Naive thymus-derived CD4-positive, alpha-beta T cell (primary cell): Measurements from ENCODE around the gene CERS6. TPM values are rescaled to one million over a fixed set of nuclear protein-coding genes. Genes with fewer than 3 reads are reported as not detected.
A peak's percentile ranks its signal among the peaks of the same experiment; 100 is the strongest.

Experiments used
- ATAC-seq: fragments of 150-1000 bp; cut with Tn5 transposase; 2 replicates; pipeline ENCODE4 v1.10.0; 2021; ENCODE audit warnings: mild to moderate bottlenecking, moderate library complexity
- CTCF ChIA-PET: fragments of 350-600 bp; sonication (Branson Sonifier 250); formaldehyde crosslinking; loops from one replicate; lab custom pipeline; 2021; ENCODE audit warnings: antibody characterized with exemption; lab: Charles Lee
- POLR2A ChIA-PET: fragments of 350-600 bp; sonication (Branson Sonifier 250); formaldehyde crosslinking; loops from one replicate; lab custom pipeline; 2021; ENCODE audit warnings: antibody characterized with exemption, inconsistent platforms; lab: Charles Lee
- DNase-seq, 9 donors: peaks; one replicate each; pipeline versions ENCODE4 v3.0.0 to v3.0.0-alpha.2; 2020 to 2022; ENCODE audit warnings: mixed read lengths in 1 of 9
- H3K27ac ChIP-seq: one replicate; pipeline ENCODE4 v1.7.0; 2013; ENCODE audit warnings: mild to moderate bottlenecking, low read depth, low read length, moderate library complexity
- H3K27me3 ChIP-seq, 2 donors: one replicate each; pipeline ENCODE4 v1.7.0; 2013; ENCODE audit warnings: low read length in 2 of 2, mild to moderate bottlenecking in 2 of 2, moderate library complexity in 2 of 2; ENCODE audit not compliant: control insufficient read depth in 2 of 2, insufficient read depth in 2 of 2
- H3K36me3 ChIP-seq, 3 experiments: 1 replicate in 2 of 3; 2 replicates in 1 of 3; pipeline ENCODE4 v1.7.0; 2013; ENCODE audit warnings: low read length in 3 of 3, mild to moderate bottlenecking in 3 of 3, moderate library complexity in 1 of 3; ENCODE audit not compliant: insufficient read depth in 3 of 3, control insufficient read depth in 2 of 3
- H3K4me1 ChIP-seq, 2 donors: one replicate each; pipeline ENCODE4 v1.7.0; 2013; ENCODE audit warnings: low read length in 2 of 2, mild to moderate bottlenecking in 2 of 2, moderate library complexity in 1 of 2; ENCODE audit not compliant: control insufficient read depth in 2 of 2, insufficient read depth in 2 of 2
- H3K4me3 ChIP-seq: 2 replicates; pipeline ENCODE4 v1.7.0; 2013; ENCODE audit warnings: mild to moderate bottlenecking, low read length
- H3K9me3 ChIP-seq, 3 experiments: 1 replicate in 2 of 3; 2 replicates in 1 of 3; pipeline ENCODE4 v1.7.0; 2013; ENCODE audit warnings: low read length in 3 of 3; ENCODE audit not compliant: control insufficient read depth in 2 of 3
- H3K27ac Mint-ChIP-seq, 9 donors: one replicate each; pipeline ENCODE4 v1.8.0; 2020 to 2022; ENCODE audit warnings: mixed read lengths in 9 of 9, mild to moderate bottlenecking in 8 of 9, moderate library complexity in 5 of 9, inconsistent platforms in 2 of 9
- H3K27me3 Mint-ChIP-seq, 5 donors: one replicate each; pipeline ENCODE4 v1.8.0; 2021 to 2022; ENCODE audit warnings: mixed read lengths in 5 of 5, mild to moderate bottlenecking in 1 of 5
- H3K36me3 Mint-ChIP-seq, 5 donors: one replicate each; pipeline ENCODE4 v1.8.0; 2020 to 2022; ENCODE audit warnings: mixed read lengths in 5 of 5, mild to moderate bottlenecking in 3 of 5, inconsistent platforms in 1 of 5
- H3K4me1 Mint-ChIP-seq, 7 donors: one replicate each; pipeline ENCODE4 v1.8.0; 2020 to 2022; ENCODE audit warnings: mixed read lengths in 7 of 7, mild to moderate bottlenecking in 3 of 7, inconsistent platforms in 1 of 7
- H3K4me3 Mint-ChIP-seq, 10 donors: one replicate each; pipeline ENCODE4 v1.8.0; 2020 to 2022; ENCODE audit warnings: mild to moderate bottlenecking in 10 of 10, mixed read lengths in 10 of 10, moderate library complexity in 6 of 10, inconsistent platforms in 2 of 10
- H3K9me3 Mint-ChIP-seq, 11 donors: one replicate each; pipeline ENCODE4 v1.8.0; 2020 to 2022; ENCODE audit warnings: mixed read lengths in 11 of 11, mild to moderate bottlenecking in 4 of 11, inconsistent platforms in 1 of 11, moderate library complexity in 1 of 11
- intact Hi-C, 2 donors: fragments of 100-400 bp; cut with micrococcal nuclease; formaldehyde crosslinking; loops; one replicate each; pipeline ENCODE4 v1.15.1; 2023
- polyA plus RNA-seq, 2 donors: library from polyadenylated mRNA; unstranded; fragments of 300-500 nt; fragmentation: Illumina TruSeq; gene quantifications; one replicate each; pipeline ENCODE4 v1.2.3, GENCODE V29; 2021
- total RNA-seq, 6 experiments: library from RNA in 5 of 6; stranded (reverse) in 5 of 6; gene quantifications; 1 replicate in 5 of 6; 2 replicates in 1 of 6; pipeline ENCODE4 v1.2.3 and lab custom pipeline; 2021 to 2026

The CERS6 gene
- total and polyA plus RNA-seq, 7 experiments from 2014 or later, result 9.1 to 28.4 (median 19.7) TPM

GRCh38 chr2:168607992-168608391 lies 151.9 kb downstream of the CERS6 start:
- DNase-seq (no peak), ATAC-seq (no peak)
- intact Hi-C loops, result no loop called here
- Histone ChIP-seq H3K27ac (no peak overlapping the region), H3K9me3 (peaks cover 0 to 24% (median 11%) of the 10 kb centered on the region in 3 experiments), H3K27me3 (no peaks in the 10 kb centered on the region), H3K4me1 (peaks cover 0 to 14% of the 10 kb centered on the region in 2 donors), H3K4me3 (no peak overlapping the region), H3K36me3 (peaks cover 0 to 3% (median 0%) of the 10 kb centered on the region in 3 experiments)
- H3K4me3 Mint-ChIP-seq, result no peak overlapping the region
- H3K27me3 Mint-ChIP-seq, result no peaks in the 10 kb centered on the region
- ChIA-PET POLR2A (no interaction called here), CTCF (no interaction called here)
- peaks cover 21 to 51% (median 48%) of the 10 kb centered on the region in 5 donors for H3K36me3 Mint-ChIP-seq
- H3K27ac Mint-ChIP-seq, result no peak overlapping the region
- H3K9me3 Mint-ChIP-seq, result peaks cover 9 to 42% (median 19%) of the 10 kb centered on the region in 11 donors
- H3K4me1 Mint-ChIP-seq, result peaks cover 13 to 63% (median 47%) of the 10 kb centered on the region in 7 donors

- peaks cover 0 to 3% (median 0%) of the 10 kb centered on the region in 3 experiments for H3K36me3 ChIP-seq
- Mint-ChIP-seq H3K9me3 (peaks cover 10 to 34% (median 17%) of the 10 kb centered on the region in 11 donors), H3K36me3 (peaks cover 19 to 52% (median 47%) of the 10 kb centered on the region in 5 donors), H3K4me1 (peaks cover 13 to 66% (median 52%) of the 10 kb centered on the region in 7 donors), H3K27me3 (no peaks in the 10 kb centered on the region), H3K27ac (peak overlapping the region in 1 of 9 donors; percentile 18), H3K4me3 (no peak overlapping the region)
- H3K4me3 ChIP-seq, result no peak overlapping the region
- intact Hi-C loops, result no loop called here
- peaks cover 0 to 24% (median 11%) of the 10 kb centered on the region in 3 experiments for H3K9me3 ChIP-seq
- no peak overlapping the region for H3K27ac ChIP-seq
- CTCF ChIA-PET, result no interaction called here
- H3K27me3 ChIP-seq, result no peaks in the 10 kb centered on the region
- DNase-seq, result no peak
- peaks cover 0 to 14% of the 10 kb centered on the region in 2 donors for H3K4me1 ChIP-seq
- POLR2A ChIA-PET, result no interaction called here
- no peak for ATAC-seq
Measured at GRCh38 chr2:168608796-168609195, 152.7 kb downstream of the CERS6 start.

GRCh38 chr2:168611091-168611490 lies 155.0 kb downstream of the CERS6 start:
- ChIA-PET POLR2A (no interaction called here), CTCF (no interaction called here)
- peaks cover 0 to 4% (median 0%) of the 10 kb centered on the region in 3 experiments for H3K9me3 ChIP-seq
- intact Hi-C loops, result no loop called here
- Mint-ChIP-seq H3K9me3 (peaks cover 0 to 17% (median 5%) of the 10 kb centered on the region in 11 donors), H3K4me3 (peak overlapping the region in 4 of 10 donors; percentile 4 to 68 (median 29)), H3K27me3 (no peaks in the 10 kb centered on the region), H3K36me3 (peaks cover 9 to 54% (median 37%) of the 10 kb centered on the region in 5 donors), H3K4me1 (peaks cover 15 to 71% (median 59%) of the 10 kb centered on the region in 7 donors), H3K27ac (peak overlapping the region in 3 of 9 donors; percentile 14 to 45 (median 27))
- H3K36me3 ChIP-seq, result no peaks in the 10 kb centered on the region
- no peak for ATAC-seq
- H3K27ac ChIP-seq, result no peak overlapping the region
- peaks cover 0 to 14% of the 10 kb centered on the region in 2 donors for H3K4me1 ChIP-seq
- H3K27me3 ChIP-seq, result no peaks in the 10 kb centered on the region
- DNase-seq, result no peak
- no peak overlapping the region for H3K4me3 ChIP-seq

GRCh38 chr2:168611896-168612650 lies 156.0 kb downstream of the CERS6 start:
- H3K36me3 ChIP-seq, result no peaks in the 10 kb centered on the region
- Mint-ChIP-seq H3K27ac (peak overlapping the region in 8 of 9 donors; percentile 0 to 74 (median 48)), H3K4me3 (peak overlapping the region in 9 of 10 donors; percentile 7 to 68 (median 46)), H3K36me3 (peaks cover 9 to 46% (median 30%) of the 10 kb centered on the region in 5 donors), H3K27me3 (no peaks in the 10 kb centered on the region), H3K9me3 (peaks cover 0 to 10% (median 2%) of the 10 kb centered on the region in 11 donors), H3K4me1 (peaks cover 17 to 72% (median 60%) of the 10 kb centered on the region in 7 donors)
- CTCF ChIA-PET, result no interaction called here
- H3K4me3 ChIP-seq, result no peak overlapping the region
- H3K27me3 ChIP-seq, result no peaks in the 10 kb centered on the region
- intact Hi-C loops, result no loop called here
- POLR2A ChIA-PET, result no interaction called here
- DNase-seq (peak in 5 of 9 donors; percentile 7 to 39 (median 22)), ATAC-seq (no peak)
- no peaks in the 10 kb centered on the region for H3K9me3 ChIP-seq
- peaks cover 0 to 14% of the 10 kb centered on the region in 2 donors for H3K4me1 ChIP-seq
- no peak overlapping the region for H3K27ac ChIP-seq

GRCh38 chr2:168612719-168613118 lies 156.6 kb downstream of the CERS6 start:
- Mint-ChIP-seq H3K27ac (peak overlapping the region in 6 of 9 donors; percentile 1 to 76 (median 40)), H3K4me3 (peak overlapping the region in 1 of 10 donors; percentile 46), H3K9me3 (peaks cover 0 to 11% (median 0%) of the 10 kb centered on the region in 11 donors), H3K36me3 (peaks cover 9 to 42% (median 27%) of the 10 kb centered on the region in 5 donors), H3K27me3 (no peaks in the 10 kb centered on the region), H3K4me1 (peaks cover 18 to 76% (median 63%) of the 10 kb centered on the region in 7 donors)
- H3K4me1 ChIP-seq, result peaks cover 0 to 14% of the 10 kb centered on the region in 2 donors
- H3K4me3 ChIP-seq, result no peak overlapping the region
- no peak overlapping the region for H3K27ac ChIP-seq
- DNase-seq (no peak), ATAC-seq (no peak)
- POLR2A ChIA-PET, result no interaction called here
- intact Hi-C loops, result no loop called here
- no peaks in the 10 kb centered on the region for H3K27me3 ChIP-seq
- H3K36me3 ChIP-seq, result no peaks in the 10 kb centered on the region
- no peaks in the 10 kb centered on the region for H3K9me3 ChIP-seq
- CTCF ChIA-PET, result no interaction called here

GRCh38 chr2:168613551-168613950 lies 157.5 kb downstream of the CERS6 start:
- intact Hi-C loops, result no loop called here
- Mint-ChIP-seq H3K4me1 (peaks cover 17 to 74% (median 58%) of the 10 kb centered on the region in 7 donors), H3K27ac (peak overlapping the region in 1 of 9 donors; percentile 27), H3K4me3 (peak overlapping the region in 1 of 10 donors; percentile 52), H3K36me3 (peaks cover 9 to 41% (median 27%) of the 10 kb centered on the region in 5 donors), H3K27me3 (no peaks in the 10 kb centered on the region), H3K9me3 (peaks cover 0 to 14% (median 0%) of the 10 kb centered on the region in 11 donors)
- Histone ChIP-seq H3K27ac (no peak overlapping the region), H3K9me3 (no peaks in the 10 kb centered on the region), H3K36me3 (no peaks in the 10 kb centered on the region), H3K27me3 (no peaks in the 10 kb centered on the region), H3K4me1 (peaks cover 0 to 14% of the 10 kb centered on the region in 2 donors), H3K4me3 (no peak overlapping the region)
- DNase-seq (no peak), ATAC-seq (no peak)
- POLR2A ChIA-PET, result no interaction called here
- CTCF ChIA-PET, result no interaction called here
